Measurements from ENCODE around the gene RAB5B. TPM values are rescaled to one million over a fixed set of nuclear protein-coding genes. Genes with fewer than 3 reads are reported as not detected.
A peak's percentile ranks its signal among the peaks of the same experiment; 100 is the strongest.

Gene RAB5B, protein sequence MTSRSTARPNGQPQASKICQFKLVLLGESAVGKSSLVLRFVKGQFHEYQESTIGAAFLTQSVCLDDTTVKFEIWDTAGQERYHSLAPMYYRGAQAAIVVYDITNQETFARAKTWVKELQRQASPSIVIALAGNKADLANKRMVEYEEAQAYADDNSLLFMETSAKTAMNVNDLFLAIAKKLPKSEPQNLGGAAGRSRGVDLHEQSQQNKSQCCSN
- total RNA-seq (2014; rRNA removed; shearing (Covaris generic); ENCODE audit: low replicate concordance) = 26.3 and 36.1 TPM in 2 replicates

GRCh38 chr12:55973599-55974307 lies at the start of gene RAB5B:
Gene RAB5B, plus strand, starts transcription at chr12:55974078. Its CDS starts 12,883 bp downstream, at chr12:55986961.
- in situ Hi-C loops (cut with HindIII; ENCODE audit: low pct_unique_long_range_greater_than_20kb, low sequenced_read_pairs) = no loop called here
- peak; percentile 100 for DNase-seq (ENCODE audit: low read depth)

DNA sequence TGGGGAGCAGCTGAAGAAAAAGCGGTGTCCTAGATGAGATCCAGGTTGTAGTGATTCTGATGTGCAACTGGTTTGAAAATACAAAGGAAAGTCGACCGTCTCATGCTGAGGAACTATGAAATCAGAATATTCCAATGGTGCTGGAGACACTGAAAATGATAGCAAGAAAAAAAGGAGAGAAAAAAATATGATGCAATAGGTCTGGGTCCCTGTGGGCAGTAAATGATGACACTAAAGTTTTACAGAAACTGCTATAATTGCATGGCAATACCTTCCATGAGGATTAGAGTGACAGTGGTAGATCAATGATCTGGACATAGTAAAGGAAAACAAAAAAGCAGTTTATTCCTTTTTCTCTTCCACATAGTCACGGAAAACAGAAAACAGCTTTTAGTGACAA lies 48.5 kb upstream of the RAB5B start:
- DNase-seq (ENCODE audit: low read depth) = no peak
- in situ Hi-C loops (cut with HindIII; ENCODE audit: low pct_unique_long_range_greater_than_20kb, low sequenced_read_pairs) = no loop called here

DNA sequence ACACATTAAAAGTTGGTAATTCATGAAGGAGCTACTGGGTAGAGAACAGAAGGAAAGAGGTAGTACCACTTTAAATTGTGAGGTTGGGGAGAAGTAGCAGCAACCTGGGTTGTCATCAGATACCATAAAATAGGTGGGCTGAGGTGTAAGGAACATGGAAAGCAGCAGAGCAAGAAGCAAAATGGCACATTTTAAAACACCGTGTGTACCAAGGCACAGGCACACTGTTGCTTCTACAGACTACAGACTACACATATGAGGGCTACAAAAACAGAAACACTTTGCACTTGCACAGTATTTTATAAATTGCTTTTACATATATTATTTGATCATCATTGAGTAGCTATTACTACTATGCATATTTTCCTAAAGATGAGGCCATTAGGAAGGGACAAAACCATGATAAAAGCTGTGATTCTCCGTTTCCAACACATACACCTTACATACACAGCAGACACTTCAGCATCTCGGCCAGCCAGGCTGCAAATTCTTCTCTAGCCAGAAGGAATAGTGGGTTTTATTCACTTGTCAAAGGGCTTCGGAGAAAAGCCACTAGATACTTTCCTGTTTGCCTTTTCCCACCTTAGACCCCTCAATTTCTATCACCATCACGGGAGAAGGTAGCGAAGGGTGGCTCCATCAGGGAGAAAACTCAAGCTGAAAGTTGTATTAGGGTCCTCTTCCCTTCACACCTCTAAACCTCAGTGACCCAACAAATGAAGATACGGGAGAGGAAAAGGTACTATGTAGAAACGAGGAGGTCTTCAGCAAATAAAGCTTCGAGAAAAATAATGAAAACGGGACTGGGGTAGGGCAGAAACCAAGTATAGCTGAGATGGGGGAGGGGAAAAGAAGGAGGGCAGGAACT lies 47.8 kb upstream of the RAB5B start:
- in situ Hi-C loops (cut with HindIII; ENCODE audit: low pct_unique_long_range_greater_than_20kb, low sequenced_read_pairs) = no loop called here
- no peak for DNase-seq (ENCODE audit: low read depth)

GRCh38 chr12:55926738-55927587 lies 46.9 kb upstream of the RAB5B start:
- peak; percentile 98 for DNase-seq (ENCODE audit: low read depth)
- in situ Hi-C loops (cut with HindIII; ENCODE audit: low pct_unique_long_range_greater_than_20kb, low sequenced_read_pairs) = no loop called here

DNA sequence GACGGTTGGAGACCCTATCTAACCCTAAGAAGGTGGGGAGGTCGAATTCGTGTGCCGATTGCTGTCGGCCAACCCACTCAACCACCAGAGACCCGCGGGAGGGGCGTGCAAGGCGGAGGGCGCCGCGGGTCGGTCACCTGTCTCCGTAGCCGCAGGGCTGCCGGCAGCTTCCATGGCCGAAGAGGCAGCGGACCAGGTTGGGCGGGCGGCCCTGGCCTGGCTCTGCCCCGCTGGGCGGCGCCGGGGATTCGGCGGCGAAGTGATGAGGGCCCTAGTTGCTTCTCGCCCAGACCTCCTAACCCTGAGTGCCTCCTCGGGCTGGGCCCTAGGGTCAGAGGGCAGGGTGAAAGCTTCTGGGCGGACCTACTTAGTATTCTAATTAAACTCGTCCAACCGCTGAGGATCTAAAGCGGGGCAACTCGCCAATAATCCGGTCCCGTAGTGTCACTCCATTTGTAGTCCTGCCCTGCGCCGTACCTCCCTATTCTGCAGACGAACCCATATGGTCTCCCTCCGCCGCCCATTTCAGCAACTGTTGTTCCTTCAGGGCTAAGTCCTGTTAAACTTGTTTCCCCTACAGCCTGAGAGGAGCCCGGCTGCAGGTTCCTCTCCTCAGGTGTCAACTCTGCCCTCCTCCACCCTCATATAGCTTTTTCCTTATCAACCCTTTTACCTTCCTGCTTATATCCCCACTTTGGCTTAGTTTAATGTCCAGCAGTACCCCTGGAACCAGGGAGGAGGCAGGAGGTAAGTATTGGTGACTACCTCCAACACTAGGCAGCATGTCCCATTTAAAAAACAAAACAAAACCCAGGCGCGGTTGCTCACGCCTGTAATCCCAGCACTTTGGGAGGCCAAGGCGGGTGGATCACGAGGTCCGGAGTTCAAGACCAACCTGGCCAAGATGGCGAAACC lies 46.0 kb upstream of the RAB5B start, which contains the start of gene PYM1:
TSS of gene PYM1 (minus strand) at position 307 of the 915 bp plus-strand sequence. CDS start at position 174, 133 bp downstream.
- peak; percentile 83 for DNase-seq (ENCODE audit: low read depth)
- in situ Hi-C loops (cut with HindIII; ENCODE audit: low pct_unique_long_range_greater_than_20kb, low sequenced_read_pairs) = no loop called here

DNA sequence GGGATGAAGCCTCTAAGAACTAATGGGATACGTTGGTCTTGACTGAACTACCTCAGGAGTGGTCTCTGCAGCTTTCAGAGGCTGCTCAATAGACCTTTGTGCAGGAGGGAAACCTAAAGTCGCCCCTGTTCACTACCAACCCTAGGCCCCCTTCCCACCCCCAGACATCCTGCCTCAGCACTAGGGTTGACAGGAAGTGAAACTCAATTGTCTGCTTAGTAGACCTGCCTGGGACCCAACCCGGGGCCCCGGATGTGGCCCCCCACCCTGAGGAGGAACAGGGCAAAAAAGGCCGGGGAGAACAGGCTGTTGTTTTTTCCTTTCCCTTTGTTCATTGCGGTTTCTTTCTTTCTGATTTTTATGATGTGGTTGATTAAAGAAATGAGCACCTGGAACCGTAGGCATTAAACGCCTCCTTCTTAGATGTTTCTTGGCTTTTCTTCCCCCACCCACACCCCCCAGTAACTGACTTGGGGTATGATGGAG lies 44.5 kb upstream of the RAB5B start:
- in situ Hi-C loops (cut with HindIII; ENCODE audit: low pct_unique_long_range_greater_than_20kb, low sequenced_read_pairs) = no loop called here
- no peak for DNase-seq (ENCODE audit: low read depth)

- in situ Hi-C loops (cut with HindIII; ENCODE audit: low pct_unique_long_range_greater_than_20kb, low sequenced_read_pairs) = no loop called here
- DNase-seq (ENCODE audit: low read depth) = peak; percentile 53
Measured at GRCh38 chr12:55930771-55931316, 43.0 kb upstream of the RAB5B start, which contains the start of gene DGKA. Gene DGKA, plus strand, starts transcription at chr12:55931162. Its CDS starts 5,342 bp downstream, at chr12:55936504.

DNA sequence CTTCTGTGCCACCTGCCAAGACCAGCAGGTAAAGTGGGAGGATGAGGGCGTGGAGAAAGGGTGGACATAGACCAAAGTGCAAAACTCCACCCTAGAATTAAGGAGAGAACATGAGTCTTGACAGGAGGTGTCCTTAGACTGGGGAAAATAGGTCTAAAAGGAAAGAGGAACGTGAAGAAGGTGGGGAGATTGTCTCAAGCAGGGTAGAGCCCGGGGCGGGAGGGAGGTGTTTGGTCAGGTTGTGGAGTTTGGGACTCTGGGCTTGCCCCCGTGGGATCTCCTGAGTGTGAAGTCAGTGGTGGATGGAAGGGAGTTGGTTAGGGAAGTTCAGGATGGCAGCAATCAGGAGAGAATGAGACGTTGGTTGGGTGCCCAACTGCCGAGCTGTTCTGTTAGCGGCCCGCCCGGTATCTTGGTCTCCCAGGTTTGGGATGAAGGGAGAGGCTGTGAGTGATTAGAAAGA lies 42.5 kb upstream of the RAB5B start:
- DNase-seq (ENCODE audit: low read depth) = no peak
- in situ Hi-C loops (cut with HindIII; ENCODE audit: low pct_unique_long_range_greater_than_20kb, low sequenced_read_pairs) = no loop called here

GRCh38 chr12:55931780-55932550 lies 41.9 kb upstream of the RAB5B start:
- no peak for DNase-seq (ENCODE audit: low read depth)
- in situ Hi-C loops (cut with HindIII; ENCODE audit: low pct_unique_long_range_greater_than_20kb, low sequenced_read_pairs) = no loop called here

DNA sequence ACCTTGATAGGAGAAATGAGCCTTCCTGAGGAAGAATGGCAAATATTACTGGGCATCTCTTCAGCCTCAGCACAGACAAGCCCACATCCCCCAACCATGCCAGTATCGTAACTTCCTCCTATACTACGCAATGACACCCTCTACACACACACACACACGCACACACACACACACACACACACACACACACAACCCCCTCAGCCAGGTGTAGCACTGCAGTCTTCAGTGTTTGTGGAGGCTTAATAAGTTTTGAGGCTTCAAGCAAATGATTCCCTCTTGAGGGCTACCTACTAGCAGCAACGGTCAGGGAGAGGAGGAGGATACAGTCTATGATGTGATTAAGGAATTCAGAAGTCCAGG lies 41.3 kb upstream of the RAB5B start:
- no peak for DNase-seq (ENCODE audit: low read depth)
- in situ Hi-C loops (cut with HindIII; ENCODE audit: low pct_unique_long_range_greater_than_20kb, low sequenced_read_pairs) = no loop called here

DNA sequence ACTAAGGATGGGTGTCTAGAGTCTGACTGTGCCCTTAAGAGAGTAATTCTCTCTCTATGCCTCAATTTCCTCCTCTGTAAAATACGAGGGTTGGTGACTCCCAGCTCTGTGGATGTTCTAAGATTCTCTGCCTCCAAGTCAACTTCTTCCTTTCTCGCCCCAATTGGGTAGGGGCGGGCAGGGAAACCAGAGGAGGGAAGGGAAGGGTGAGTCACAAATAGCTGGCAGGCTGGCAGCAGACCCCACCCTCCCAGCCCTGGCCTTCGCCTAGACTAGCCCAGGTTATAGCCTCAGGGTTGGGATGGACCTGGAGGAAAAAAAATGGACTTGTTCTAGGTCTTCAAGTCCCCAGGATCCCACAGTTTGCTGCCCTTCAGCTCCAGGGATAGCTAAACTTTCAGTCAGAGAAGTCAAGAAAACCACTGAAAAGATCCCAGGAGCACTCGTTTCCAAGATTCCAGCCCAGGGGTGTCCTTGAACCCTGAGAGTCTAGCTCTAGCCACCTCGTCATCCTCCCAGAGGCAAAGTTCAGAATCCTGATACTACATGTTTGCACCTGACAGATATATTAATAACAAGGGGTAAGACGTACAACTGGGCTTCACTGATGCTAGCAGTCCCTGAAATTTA lies 40.6 kb upstream of the RAB5B start:
- in situ Hi-C loops (cut with HindIII; ENCODE audit: low pct_unique_long_range_greater_than_20kb, low sequenced_read_pairs) = no loop called here
- peak; percentile 56 for DNase-seq (ENCODE audit: low read depth)

GRCh38 chr12:55933799-55934742 lies 39.8 kb upstream of the RAB5B start:
- DNase-seq (ENCODE audit: low read depth) = no peak
- in situ Hi-C loops (cut with HindIII; ENCODE audit: low pct_unique_long_range_greater_than_20kb, low sequenced_read_pairs) = no loop called here

GRCh38 chr12:55934773-55935172 lies 39.1 kb upstream of the RAB5B start:
- in situ Hi-C loops (cut with HindIII; ENCODE audit: low pct_unique_long_range_greater_than_20kb, low sequenced_read_pairs) = no loop called here
- no peak for DNase-seq (ENCODE audit: low read depth)

GRCh38 chr12:55935738-55936151 lies 38.1 kb upstream of the RAB5B start:
- no peak for DNase-seq (ENCODE audit: low read depth)
- in situ Hi-C loops (cut with HindIII; ENCODE audit: low pct_unique_long_range_greater_than_20kb, low sequenced_read_pairs) = no loop called here
